ENCODE results near the gene CXCL14. TPM values are rescaled to one million over a fixed set of nuclear protein-coding genes. Genes with fewer than 3 reads are reported as not detected.
A peak's percentile ranks its signal among the peaks of the same experiment; 100 is the strongest.

CXCL14 gene
- total RNA-seq, 1 experiment from 2014 or later, result not detected

DNA sequence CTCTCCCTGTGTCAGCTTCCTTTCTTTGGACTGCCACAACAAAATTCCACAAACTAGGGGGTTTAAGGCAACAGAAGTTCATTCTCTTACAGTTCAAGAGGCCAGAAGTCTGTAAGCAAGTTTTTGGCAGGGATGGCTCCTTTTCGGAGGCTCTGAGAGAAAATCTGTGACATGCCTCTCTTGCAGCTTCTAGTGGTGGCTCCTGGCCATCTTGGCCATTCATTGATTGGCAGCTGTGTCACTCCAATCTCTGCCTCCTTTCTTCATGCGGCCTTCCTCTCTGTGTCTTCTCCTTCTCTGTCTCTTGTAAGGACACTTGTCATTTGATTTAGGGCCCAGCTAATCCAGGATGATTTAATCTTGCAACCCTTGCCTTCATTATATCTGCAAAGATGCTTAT is 41.0 kb downstream of the CXCL14 start:
- Histone ChIP-seq H3K36me3 (ENCODE audit: low read depth, low read length) (no peaks in the 10 kb centered on the region), H3F3A (ENCODE audit: low read length, unreplicated experiment) (no peaks in the 10 kb centered on the region), H3K9me3 (ENCODE audit: low read length) (no peaks in the 10 kb centered on the region), H3K4me2 (ENCODE audit: low read length) (no peak overlapping the region), H3K9me2 (replicated peaks; ENCODE audit: low read length) (no peaks in the 10 kb centered on the region), H3K27me3 (ENCODE audit: low read length) (peaks cover 42% of the 10 kb centered on the region), H3K79me2 (ENCODE audit: low read length) (no peaks in the 10 kb centered on the region), H2AFZ (ENCODE audit: low read length) (no peak overlapping the region), H3K4me3 (ENCODE audit: low read length) (no peak overlapping the region), H3K9ac (ENCODE audit: low read length) (no peak overlapping the region), H4K20me1 (ENCODE audit: low read length) (no peaks in the 10 kb centered on the region), H3K4me1 (ENCODE audit: insufficient read depth, low read length) (no peaks in the 10 kb centered on the region), H3K27ac (ENCODE audit: low read length) (no peak overlapping the region)
- intact Hi-C loops (cut with micrococcal nuclease), result no loop called here
- TF ChIP-seq EZH2 (IDR thresholded peaks at IDR 0.05; ENCODE audit: low read length, unreplicated experiment), result no peak
- POLR2A ChIA-PET (ENCODE audit: unreplicated experiment), result no interaction called here
- DNase-seq (no peak), ATAC-seq (no peak)
- CTCF ChIA-PET, result no interaction called here
- no TSS peak for BruUV-seq (replicated peaks)

DNA sequence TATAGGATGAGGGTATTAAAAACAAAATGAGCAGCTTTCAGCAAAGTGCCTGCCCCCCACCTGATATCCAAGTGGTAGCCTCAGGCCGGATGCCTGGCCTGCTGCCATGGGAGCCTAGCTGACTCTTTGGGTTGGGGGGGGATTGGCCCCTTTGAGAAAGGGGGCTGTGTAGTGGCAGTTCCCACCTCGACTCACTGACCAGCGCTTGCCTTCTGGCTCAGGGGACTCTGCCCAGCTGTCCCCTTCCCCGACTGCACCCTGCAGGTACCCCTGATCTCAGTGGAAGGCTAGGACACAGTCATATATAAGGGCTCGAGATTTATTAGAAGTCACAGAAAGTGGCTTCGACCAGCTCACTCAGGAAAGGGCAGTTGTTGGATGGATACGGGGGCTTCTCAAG is 41.5 kb downstream of the CXCL14 start:
- H3F3A ChIP-seq (ENCODE audit: low read length, unreplicated experiment), result no peaks in the 10 kb centered on the region
- H3K4me1 ChIP-seq (ENCODE audit: insufficient read depth, low read length), result no peaks in the 10 kb centered on the region
- H4K20me1 ChIP-seq (ENCODE audit: low read length), result no peaks in the 10 kb centered on the region
- H3K9ac ChIP-seq (ENCODE audit: low read length), result no peak overlapping the region
- H3K4me2 ChIP-seq (ENCODE audit: low read length), result no peak overlapping the region
- DNase-seq, result no peak
- CTCF ChIA-PET, result no interaction called here
- no peak overlapping the region for H3K27ac ChIP-seq (ENCODE audit: low read length)
- H3K9me2 ChIP-seq (replicated peaks; ENCODE audit: low read length), result no peaks in the 10 kb centered on the region
- H3K36me3 ChIP-seq (ENCODE audit: low read depth, low read length), result no peaks in the 10 kb centered on the region
- H3K79me2 ChIP-seq (ENCODE audit: low read length), result no peaks in the 10 kb centered on the region
- H3K9me3 ChIP-seq (ENCODE audit: low read length), result no peaks in the 10 kb centered on the region
- H3K4me3 ChIP-seq (ENCODE audit: low read length), result no peak overlapping the region
- peaks cover 42% of the 10 kb centered on the region for H3K27me3 ChIP-seq (ENCODE audit: low read length)
- no peak for ATAC-seq
- BruUV-seq (replicated peaks), result no TSS peak
- POLR2A ChIA-PET (ENCODE audit: unreplicated experiment), result no interaction called here
- no peak for TF ChIP-seq EZH2phosphoT487 (IDR thresholded peaks at IDR 0.05; ENCODE audit: borderline replicate concordance, low read length)
- TF ChIP-seq, protein P1, sequence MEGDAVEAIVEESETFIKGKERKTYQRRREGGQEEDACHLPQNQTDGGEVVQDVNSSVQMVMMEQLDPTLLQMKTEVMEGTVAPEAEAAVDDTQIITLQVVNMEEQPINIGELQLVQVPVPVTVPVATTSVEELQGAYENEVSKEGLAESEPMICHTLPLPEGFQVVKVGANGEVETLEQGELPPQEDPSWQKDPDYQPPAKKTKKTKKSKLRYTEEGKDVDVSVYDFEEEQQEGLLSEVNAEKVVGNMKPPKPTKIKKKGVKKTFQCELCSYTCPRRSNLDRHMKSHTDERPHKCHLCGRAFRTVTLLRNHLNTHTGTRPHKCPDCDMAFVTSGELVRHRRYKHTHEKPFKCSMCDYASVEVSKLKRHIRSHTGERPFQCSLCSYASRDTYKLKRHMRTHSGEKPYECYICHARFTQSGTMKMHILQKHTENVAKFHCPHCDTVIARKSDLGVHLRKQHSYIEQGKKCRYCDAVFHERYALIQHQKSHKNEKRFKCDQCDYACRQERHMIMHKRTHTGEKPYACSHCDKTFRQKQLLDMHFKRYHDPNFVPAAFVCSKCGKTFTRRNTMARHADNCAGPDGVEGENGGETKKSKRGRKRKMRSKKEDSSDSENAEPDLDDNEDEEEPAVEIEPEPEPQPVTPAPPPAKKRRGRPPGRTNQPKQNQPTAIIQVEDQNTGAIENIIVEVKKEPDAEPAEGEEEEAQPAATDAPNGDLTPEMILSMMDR (conservative IDR thresholded peaks at IDR 0.05; ENCODE audit: low read depth, low read length), result no peak
- no peak for TF ChIP-seq EZH2 (IDR thresholded peaks at IDR 0.05; ENCODE audit: low read length, unreplicated experiment)
- intact Hi-C loops (cut with micrococcal nuclease), result no loop called here
- no peak overlapping the region for H2AFZ ChIP-seq (ENCODE audit: low read length)

DNA sequence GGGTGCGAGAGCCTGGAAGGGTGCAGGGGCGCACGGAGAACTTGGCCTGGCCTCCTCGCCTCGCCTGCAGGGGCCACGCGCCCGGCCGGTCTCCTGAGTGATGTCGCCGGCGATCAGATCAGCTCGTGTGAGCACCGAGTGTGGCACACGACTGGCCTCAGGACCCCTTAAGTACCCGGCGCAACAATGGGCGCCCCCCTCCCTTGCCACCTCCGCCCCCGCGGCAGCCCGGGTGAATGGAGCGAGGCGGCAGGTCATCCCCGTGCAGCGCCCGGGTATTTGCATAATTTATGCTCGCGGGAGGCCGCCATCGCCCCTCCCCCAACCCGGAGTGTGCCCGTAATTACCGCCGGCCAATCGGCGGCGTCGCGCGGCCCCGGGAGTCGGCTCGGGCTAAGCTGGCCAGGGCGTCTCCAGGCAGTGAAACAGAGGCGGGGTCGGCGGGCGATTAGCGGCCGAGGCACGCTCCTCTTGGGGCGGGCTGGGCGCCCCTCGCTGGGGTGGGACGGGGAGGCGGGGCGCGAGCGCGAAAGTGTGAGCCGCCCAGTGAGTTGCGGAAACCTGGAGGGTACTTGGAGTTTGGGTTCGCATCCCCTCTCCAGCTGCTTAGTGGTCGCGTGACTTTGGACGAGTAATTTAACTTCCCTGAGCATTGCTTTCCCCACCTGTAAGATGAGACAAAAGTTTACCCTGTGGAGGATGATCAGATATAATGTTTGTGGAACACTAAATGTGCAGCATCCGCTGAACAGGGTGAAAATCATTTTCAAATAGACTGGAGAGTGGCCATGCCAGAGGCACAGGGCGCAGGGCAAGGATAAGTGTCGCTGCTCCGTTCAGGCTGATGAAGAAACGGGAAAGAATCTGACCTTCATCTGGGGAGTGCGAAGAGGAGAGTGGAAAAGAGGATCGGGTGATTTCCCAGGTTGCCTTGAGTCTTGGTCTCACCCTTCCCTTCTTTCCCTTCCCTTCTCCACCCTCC is 42.7 kb downstream of the CXCL14 start, which contains the start of gene NEUROG1:
Gene NEUROG1 (minus strand): TSS at position 145 of the 982 bp plus-strand sequence. CDS start 274 bp downstream, outside the sequence.
- DNase-seq (no peak), ATAC-seq (no peak)
- Histone ChIP-seq H3K27me3 (ENCODE audit: low read length) (peaks cover 42% of the 10 kb centered on the region), H3K36me3 (ENCODE audit: low read depth, low read length) (no peaks in the 10 kb centered on the region), H3K4me2 (ENCODE audit: low read length) (no peak within 1 kb of the TSS), H3K9me2 (replicated peaks; ENCODE audit: low read length) (no peaks in the 10 kb centered on the region), H3K27ac (ENCODE audit: low read length) (no peak within 1 kb of the TSS), H3F3A (ENCODE audit: low read length, unreplicated experiment) (no peaks in the 10 kb centered on the region), H3K4me3 (ENCODE audit: low read length) (no peak within 1 kb of the TSS), H3K9me3 (ENCODE audit: low read length) (no peaks in the 10 kb centered on the region), H3K9ac (ENCODE audit: low read length) (no peak within 1 kb of the TSS), H3K79me2 (ENCODE audit: low read length) (no peaks in the 10 kb centered on the region), H4K20me1 (ENCODE audit: low read length) (no peaks in the 10 kb centered on the region), H3K4me1 (ENCODE audit: insufficient read depth, low read length) (no peaks in the 10 kb centered on the region), H2AFZ (ENCODE audit: low read length) (no peak within 1 kb of the TSS)
- TF ChIP-seq EZH2phosphoT487 (IDR thresholded peaks at IDR 0.05; ENCODE audit: borderline replicate concordance, low read length) (no peak), EZH2 (IDR thresholded peaks at IDR 0.05; ENCODE audit: low read length, unreplicated experiment) (peak; percentile 35)
- intact Hi-C loops (cut with micrococcal nuclease), result no loop called here
- CTCF ChIA-PET, result no interaction called here
- POLR2A ChIA-PET (ENCODE audit: unreplicated experiment), result no interaction called here
- no TSS peak for BruUV-seq (replicated peaks)

Measured in PC-3 (cell line).